ENCODE measurements around the gene CPLANE1.
"Not testable (repeated sequence)": the region's sequence is repeated elsewhere in the genome, so short reads cannot be mapped to it uniquely, and the experiment has no call there.

CPLANE1 gene

DNA sequence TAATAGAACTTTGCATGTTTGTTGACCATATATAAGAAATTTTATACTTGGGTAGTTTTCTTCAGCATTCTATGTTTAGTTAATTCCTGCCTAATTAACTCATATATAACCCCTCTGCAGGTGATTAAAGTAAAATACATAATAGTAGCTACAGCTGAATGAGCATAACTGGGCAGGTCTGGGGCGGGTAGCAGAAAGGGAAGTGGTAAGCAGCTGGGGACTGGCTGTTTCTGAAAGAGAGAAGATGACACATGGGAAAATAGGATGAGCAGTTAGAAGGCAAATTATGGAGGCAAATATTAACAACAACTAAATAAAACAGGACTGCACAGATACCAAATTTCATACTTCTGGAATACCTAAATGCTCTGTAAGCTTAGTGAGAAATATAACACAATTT lies 128.1 kb downstream of the CPLANE1 start:
- no peak for DNase-seq (ENCODE audit: low spot score)

DNA sequence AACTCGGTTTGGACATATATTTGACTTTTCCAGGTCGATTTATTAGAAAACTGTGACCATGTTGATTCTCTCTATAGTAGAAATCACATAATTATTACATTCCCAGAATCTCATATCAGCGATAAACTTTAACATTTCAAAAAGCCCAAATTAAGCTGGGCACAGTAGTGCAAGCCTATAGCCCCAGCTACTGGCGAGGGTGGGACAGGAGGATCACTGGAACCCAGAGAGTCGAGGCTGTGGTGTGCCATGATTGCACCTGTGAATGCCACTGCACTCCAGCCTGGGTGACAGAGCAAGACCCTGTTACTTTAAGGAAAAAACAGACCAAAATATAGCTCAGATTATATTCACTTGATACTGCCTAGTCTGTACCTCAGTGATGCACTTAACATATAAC lies 128.9 kb downstream of the CPLANE1 start:
- DNase-seq (ENCODE audit: low spot score), result no peak

DNA sequence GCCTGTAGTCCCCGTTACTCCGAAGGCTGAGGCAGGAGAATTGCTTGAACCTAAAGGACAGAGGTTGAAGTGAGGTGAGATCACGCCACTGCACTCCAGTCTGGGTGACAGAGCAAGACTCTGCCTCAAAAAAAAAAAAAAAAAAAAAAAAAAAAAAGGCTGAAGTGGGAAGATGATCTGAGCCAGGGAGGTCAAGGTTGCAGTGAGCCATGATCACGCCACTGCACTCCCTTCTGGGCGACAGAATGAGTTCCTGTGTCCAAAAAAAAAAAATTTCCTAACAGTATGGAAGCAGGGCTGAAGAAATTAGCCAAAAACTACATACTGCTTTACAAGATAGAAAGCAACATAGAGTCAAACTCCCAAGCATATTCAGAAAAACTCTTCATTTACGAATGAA lies 132.8 kb downstream of the CPLANE1 start:
- DNase-seq (ENCODE audit: low spot score), result no peak

DNA sequence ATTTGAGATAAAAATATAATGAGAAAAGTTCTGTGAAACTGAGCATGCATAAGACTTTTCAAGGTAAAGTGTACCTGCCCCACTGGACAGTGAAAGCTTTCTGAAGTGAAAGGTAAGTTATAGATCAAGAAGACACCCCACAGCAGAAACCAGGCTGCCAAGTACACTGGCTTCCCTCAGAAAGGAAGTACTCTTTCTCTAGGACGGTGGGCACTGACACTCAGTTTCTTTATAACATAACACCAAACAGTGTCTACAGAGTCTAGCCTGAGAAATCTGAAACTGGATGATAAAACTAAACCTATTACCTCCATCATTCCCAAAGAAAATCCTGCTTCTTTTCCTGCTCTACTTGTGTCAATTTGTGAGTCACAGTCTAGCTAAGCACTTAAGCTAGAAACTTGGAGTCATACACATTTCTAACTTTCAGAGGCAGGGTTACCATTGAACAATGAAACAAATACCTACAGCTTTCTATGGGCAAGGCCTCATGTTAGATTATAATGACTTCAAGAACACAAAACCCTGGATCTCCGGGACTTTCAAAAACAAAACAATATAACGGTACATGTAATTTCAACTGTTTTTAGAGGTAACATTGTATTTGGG lies 136.7 kb downstream of the CPLANE1 start:
- no peak for DNase-seq (ENCODE audit: low spot score)

DNA sequence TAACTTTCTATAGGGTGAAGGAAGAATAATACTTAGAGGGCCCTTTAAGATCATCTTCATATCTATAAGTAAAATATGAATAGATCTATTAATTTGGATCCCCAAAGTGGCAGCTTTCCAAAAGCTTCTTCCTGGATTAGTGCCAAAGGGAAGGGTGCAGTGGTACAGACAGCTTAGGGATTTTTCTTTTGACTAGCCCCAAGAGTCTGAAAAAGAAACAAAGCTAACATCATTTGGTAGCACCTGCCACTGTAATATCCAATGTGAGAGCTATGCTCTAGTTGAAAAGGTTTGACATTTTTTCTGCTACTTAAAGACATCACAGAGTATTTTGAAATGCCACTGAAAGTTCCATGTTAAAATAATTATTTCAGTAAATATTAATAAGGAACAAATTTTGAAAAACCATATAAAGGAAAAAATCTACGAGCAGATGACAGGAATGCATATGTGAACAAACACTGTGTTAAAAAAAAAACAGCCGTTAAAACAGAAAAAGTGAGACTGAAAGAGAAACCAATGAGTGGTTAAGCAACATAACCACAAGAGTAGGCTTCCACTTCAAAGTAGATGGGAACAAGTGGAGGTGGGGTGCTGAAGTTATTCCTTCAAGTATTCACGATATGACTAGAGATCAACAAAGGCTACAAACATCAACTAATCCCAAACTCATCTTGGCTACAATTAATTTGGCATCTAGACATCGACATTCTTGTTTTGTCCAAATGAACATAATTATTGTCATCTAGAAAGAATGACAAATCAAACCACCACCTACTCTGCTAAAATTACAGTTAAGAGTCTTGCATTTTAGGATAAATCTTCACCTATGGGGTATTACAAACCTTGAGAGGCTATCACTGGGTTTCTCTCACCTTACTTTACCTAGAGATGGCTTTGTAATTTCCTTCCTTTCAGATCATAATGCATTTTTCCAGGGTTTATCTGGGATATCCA lies 137.5 kb downstream of the CPLANE1 start:
- DNase-seq (ENCODE audit: low spot score), result no peak

DNA sequence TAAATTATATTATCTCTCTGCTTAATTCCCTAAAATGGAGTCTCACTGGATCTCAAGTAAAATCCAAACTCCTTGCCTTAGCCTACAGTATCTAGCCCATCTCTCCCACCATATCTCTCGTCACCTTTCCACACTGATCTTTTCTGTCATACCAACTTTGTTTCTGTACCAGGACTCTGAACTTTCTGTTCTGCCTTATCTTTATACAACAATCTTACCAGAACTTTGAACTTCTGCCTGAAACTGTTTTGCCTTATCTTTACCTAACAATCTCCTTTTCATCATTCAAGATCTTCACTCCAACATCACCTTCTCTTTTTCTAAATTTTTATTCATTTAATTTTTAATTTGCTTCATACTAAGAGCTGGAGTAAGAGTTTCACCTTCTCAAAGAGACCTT lies 139.0 kb downstream of the CPLANE1 start:
- no peak for DNase-seq (ENCODE audit: low spot score)

DNA sequence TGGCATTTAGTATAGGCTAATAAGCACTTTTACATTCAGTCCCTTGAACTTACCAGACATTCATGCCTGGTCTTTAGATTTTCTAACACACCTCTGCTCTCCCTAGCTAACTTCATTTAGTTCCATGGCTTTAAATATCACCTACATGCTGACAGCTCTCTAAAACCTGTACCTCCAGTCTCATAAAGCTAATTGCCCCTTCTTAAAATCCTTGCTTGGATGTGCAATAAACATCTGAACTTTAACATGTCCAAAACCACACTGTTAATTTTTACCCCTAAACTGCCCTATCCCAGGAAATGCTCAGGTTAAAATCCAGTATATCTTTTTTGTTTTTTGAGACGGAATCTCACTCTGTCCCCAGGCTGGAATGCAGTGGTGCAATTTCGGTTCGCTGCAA lies 139.8 kb downstream of the CPLANE1 start:
- no peak for DNase-seq (ENCODE audit: low spot score)

DNA sequence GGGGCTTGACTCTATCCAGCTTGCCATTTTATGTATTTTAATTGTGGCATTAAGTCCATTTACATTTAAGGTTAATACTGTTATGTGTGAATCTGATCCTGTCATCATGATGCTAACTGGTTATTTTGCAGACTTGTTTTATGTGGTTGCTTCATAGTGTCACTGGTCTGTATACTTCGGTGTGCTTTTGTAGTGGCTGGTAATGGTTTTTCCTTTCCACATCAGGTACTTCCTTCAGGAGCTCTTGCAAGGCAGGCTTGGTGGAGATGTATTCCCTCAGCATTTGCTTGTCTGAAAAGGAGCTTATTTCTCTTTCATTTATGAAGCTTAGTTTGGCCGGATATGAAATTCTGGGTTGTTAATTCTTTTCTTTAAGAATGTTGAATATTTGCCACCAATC lies 145.9 kb downstream of the CPLANE1 start:
- DNase-seq (ENCODE audit: low spot score), result no peak

DNA sequence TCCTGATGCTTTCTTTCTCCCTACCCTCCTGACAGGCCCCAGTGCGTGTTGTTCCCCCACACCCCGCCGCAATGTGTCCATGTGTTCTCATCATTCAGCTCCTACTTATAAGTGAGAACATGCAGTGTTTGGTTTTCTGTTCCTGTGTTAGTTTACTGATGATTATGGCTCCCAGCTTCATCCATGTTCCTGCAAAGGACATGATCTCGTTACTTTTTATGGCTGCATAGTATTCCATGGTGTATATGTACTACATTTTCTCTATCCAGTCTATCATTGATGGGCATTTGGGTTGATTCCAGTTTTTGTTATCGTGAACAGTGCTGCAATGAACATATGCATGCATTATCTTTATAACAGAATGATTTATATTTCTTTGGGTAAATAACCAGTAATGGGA lies 149.9 kb downstream of the CPLANE1 start:
- not testable (repeated sequence) for DNase-seq (ENCODE audit: low spot score)

DNA sequence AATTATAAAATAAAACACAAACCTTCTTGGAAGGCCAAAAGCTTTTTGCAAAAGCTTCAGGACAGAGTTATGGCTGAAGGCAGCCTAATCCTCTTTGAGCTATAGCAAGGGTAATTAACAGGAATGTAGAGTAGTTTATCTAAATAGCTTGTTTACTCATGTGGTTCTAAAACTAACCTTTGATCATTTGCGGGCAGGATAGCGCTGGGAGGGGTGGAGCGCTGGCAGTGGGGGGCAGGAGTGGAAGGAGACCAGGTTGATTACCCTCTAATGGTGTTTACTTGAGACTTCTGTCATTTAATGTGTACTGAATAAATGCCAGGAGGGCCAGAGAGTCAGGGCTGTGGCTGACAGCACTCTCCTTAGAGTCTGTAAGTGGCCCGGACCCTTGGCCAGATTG lies 155.4 kb downstream of the CPLANE1 start:
- DNase-seq (ENCODE audit: low spot score), result not testable (repeated sequence)

DNA sequence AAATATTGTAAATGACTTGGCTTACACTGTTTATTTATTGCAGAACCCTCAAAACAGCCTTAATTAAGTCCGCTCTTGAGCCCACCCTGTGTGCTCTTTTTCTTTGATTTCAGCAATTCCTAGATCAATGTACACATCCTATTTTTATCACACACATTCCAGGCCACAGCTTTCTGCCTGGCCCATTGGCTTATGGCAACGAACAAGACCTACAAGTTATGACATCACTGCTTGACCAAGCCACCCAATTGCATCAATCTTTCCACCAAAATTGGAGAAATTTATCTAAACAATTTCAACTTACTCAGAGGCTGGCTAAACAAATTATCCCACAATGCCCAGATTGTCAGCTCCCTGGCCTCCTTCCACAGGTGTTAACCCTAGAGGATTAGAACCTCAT lies 158.4 kb downstream of the CPLANE1 start:
- no peak for DNase-seq (ENCODE audit: low spot score)

DNA sequence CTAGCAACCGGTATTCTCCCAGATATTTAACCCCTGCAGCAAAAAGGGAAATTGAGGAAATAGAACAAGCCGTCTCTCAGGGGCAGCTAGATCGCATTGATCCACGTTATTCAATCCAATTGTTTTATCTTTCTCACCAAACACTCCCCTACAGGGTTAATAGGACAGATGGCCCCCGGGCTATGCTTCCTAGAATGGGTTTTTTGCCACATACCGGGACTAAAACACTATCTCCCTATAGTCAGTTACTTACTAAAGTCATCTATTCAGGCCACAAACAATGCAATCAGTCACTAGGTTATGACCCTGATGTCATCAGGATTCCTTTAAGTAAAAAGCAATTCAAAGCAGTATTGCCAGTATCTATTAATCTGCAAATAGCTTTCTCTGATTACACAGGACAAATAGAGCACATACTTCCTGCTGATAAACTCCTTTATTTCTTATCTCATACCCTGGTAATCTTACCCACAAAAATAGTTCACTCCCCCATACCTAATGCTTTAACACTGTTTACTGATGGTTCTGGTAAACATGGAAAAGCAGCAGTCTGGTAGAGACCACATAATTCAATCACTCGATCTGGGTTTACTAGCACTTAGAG lies 159.0 kb downstream of the CPLANE1 start:
- no peak for DNase-seq (ENCODE audit: low spot score)

DNA sequence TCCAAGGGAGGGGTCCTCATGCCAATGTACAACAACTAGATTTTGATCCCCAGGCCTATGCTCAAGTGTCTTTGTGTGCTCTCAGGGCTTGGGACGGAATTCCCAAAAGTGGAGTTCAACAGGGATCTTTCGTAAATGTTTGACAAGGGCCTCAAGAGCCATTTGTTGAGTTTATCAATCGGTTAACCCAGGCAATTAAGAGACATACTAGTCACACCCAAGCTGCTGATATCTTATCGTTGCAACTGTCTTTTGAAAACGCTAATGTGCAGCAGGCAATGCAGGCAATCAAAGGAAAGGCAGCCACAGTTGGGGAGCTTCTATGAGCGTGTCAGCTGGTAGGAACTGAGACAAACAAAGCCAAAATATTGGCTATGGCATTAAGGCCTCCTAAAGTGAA lies 161.2 kb downstream of the CPLANE1 start:
- DNase-seq (ENCODE audit: low spot score), result no peak

DNA sequence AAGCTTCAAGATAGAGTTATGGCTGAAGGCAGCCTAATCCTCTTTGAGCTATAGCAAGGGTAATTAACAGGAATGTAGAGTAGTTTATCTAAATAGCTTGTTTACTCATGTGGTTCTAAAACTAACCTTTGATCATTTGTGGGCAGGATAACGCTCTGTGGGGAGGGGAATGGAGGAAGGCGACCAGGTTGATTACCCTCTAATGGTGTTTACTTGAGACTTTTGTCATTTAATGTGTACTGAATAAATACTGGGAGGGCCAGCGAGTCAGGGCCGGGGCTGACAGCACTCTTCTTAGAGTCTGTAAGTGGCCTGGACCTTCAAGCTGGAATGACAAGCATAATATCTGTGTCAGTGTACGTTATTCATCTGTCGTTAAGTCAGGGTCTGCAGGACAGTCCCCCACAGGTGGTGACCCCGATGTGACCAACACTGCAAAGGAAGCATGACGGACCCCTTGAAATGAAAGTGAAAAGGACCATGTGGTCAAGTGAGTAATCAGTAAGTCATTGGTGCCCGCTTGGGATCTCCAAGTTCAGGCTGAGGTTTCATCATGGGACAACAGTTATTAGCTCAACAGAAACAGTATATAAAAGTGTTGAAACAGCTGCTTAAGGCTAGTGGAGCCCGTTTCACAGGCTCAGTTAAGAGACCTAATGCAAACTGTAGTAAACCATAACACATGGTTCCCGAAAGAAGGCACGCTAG lies 162.6 kb downstream of the CPLANE1 start:
- no peak for DNase-seq (ENCODE audit: low spot score)

DNA sequence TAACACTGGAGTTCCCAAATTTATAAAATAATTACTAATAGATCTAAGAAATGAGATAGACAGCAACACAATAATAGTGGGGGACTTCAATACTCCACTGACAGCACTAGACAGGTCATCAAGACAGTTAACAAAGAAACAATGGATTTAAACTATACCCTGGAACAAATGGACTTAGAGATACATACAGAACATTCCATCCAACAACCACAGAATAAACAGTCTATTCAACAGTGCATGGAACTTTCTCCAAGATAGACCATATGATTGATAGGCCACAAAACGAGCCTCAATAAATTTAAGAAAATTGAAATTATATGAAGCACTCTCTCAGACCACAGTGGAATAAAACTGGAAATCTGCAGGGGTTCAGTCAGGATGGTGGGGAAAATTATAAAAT lies 163.2 kb downstream of the CPLANE1 start:
- DNase-seq (ENCODE audit: low spot score), result not testable (repeated sequence)

DNA sequence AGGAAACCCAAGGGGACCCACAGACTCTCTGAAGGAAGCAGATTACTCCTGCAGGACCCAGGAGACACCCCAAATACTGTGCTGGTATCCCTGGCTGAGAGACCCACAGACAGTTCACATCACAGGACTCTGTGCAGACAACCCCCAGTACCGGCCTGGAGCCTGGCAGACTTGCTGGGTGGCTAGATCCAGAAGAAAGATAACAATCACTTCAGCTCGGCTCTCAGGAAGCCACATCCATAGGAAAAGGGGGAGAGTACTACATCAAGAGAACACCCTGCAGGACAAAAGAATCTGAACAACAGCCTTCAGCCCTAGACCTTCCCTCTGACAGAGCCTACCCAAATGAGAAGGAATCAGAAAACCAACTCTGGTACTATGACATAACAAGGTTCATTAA lies 166.2 kb downstream of the CPLANE1 start:
- not testable (repeated sequence) for DNase-seq (ENCODE audit: low spot score)

DNA sequence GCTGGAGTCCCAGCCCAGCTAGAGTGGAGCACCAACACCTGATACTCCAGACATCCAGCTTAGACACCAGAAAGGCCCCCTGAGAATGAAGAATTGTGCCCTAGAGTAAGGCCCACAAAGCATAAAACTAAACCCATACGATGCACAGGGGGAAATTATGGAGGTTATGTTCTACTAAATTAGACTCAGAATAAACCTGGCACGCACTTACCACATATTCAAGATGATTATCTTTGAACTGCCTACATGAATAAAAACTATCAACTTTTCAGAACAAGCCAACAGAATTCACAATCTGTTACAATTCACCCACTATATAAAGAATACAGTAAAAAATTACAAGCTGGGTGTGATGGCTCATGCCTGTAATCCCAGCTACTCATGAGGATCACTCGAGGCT lies 168.5 kb downstream of the CPLANE1 start:
- no peak for DNase-seq (ENCODE audit: low spot score)

DNA sequence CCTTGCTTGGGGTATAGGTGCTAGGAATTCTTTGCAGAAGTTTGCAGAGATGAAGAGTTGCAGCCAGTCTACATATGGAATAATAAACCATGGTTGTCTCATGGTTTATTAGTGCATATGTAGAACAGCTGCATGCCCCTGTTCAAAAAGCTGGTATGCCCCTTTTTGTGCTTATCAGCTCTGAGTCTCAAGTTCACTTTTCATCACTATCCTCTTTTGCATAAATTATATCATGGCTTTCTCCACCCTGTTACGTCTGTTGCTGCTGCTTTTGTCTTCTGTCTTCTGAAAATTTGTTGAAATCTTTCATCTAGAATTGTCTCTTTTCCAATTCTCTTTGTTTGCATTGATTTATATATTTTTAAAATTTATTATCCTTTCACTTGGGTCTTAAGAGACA lies 172.0 kb downstream of the CPLANE1 start:
- no peak for DNase-seq (ENCODE audit: low spot score)

DNA sequence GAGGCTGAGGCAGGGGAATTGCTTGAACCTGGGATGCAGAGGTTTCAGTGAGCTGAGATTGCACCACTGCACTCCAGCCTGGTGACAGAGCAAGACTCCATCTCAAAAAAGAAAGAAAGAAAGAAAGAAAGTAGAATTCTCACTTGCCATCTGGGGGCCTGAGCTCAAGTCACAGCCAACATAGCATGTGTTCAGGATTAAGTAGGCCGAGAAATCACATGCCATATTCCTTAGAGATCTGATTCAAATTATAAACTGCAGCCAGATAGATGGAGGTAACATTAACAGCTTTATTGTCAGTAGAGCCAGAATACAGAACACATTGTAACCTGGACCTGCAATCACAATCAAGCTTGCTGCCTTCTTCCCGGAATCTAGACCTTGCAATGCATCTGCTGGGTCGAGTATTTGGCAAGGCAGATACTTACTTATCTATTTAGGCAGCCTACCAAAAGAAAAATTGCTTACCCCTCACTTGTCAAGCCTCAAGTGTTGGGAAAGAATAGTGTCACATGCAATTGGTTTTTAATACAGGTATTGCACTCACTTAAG lies 173.7 kb downstream of the CPLANE1 start:
- no peak for DNase-seq (ENCODE audit: low spot score)

DNA sequence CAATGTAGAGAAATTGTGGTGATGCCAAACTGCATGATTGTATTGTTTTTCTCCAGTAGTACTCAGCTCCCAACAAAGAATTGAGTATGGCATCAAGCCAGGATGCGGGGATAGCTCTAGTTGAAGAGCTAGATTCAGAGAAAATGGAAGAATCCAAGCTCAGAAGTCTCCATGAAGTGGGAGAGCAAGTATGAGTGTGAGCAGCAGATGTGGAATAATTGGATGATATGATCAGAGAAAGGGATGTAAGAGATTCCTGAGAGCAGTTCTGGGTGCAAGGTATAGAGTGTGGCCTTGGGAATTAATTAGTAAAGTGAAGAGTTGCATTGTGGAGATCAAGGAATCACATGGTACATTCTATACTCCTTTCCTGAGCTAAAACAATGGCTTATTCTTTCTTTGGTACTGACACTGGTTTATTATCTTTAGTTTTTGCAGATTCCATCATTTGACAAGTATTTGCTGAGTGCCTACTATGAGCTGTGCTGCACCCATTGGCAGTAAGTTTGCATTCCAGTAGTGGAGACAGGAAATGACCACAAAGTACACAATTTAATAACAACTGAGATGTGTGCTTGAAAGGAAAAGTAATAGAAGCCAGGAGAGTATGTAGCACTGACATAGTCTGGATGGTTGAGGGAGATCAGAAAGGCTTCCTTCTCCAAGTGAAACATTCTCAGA lies 177.1 kb downstream of the CPLANE1 start:
- no peak for DNase-seq (ENCODE audit: low spot score)

DNA sequence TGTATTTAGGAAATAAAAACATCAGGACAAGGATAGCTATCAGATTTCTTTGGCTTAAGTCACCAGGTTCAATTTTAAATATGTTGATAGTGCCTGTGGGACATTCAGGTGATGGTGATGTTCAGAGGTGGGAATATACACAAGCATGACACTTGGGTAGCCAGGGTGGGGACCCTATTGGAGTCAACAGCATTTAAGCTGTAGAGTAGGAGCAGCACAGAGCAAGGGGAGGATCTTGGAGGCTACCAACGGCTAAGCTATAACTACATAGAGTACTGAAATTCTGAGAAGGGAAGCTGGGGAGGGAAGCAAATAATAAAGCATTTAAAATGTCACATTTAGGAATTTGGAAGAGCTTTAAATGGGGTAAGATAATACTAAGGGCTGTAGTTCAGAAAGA lies 177.7 kb downstream of the CPLANE1 start:
- DNase-seq (ENCODE audit: low spot score), result no peak

DNA sequence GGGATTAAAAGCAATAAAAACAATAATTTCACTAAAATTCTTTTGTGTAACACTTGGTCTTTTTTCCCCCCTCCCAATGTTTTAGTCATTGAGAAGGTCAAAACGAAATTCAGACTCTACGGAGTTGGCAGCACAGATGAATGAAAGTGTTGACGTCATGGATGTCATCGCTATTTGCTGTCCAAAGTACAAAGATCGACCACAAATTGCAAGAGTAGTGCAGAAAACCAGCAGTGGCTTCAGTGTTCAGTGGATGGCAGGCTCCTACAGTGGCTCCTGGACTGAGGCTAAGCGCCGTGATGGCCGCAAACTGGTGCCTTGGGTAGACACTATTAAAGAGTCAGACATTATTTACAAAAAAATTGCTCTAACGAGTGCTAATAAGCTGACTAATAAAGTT lies 184.7 kb downstream of the CPLANE1 start:
- DNase-seq (ENCODE audit: low spot score), result no peak
